IPS-20b (cell line): ENCODE data around the gene GDI2.

Source experiments
- H3K27ac ChIP-seq: one replicate; pipeline ENCODE4 v1.5.1; 2013; ENCODE audit warnings: low read length
- H3K27me3 ChIP-seq: 2 replicates; pipeline ENCODE4 v1.6.1; 2013; ENCODE audit warnings: mild to moderate bottlenecking, low read length, inconsistent platforms; ENCODE audit not compliant: insufficient read depth
- H3K36me3 ChIP-seq: 2 replicates; pipeline ENCODE4 v1.6.1; 2013; ENCODE audit warnings: low read depth, mild to moderate bottlenecking, inconsistent platforms, low read length, moderate library complexity; ENCODE audit not compliant: insufficient read depth
- H3K4me1 ChIP-seq: 2 replicates; pipeline ENCODE4 v1.6.1; 2013; ENCODE audit warnings: mild to moderate bottlenecking, control low read depth, inconsistent platforms, low read length, moderate library complexity; ENCODE audit not compliant: insufficient read depth
- H3K4me3 ChIP-seq: 2 replicates; pipeline ENCODE4 v1.5.1; 2013; ENCODE audit warnings: mild to moderate bottlenecking, low read length, inconsistent platforms
- H3K9ac ChIP-seq: 2 replicates; pipeline ENCODE4 v1.6.1; 2013; ENCODE audit warnings: low read depth, mild to moderate bottlenecking, inconsistent platforms, low read length, moderate library complexity
- H3K9me3 ChIP-seq: 2 replicates; pipeline ENCODE4 v1.6.1; 2013; ENCODE audit warnings: mild to moderate bottlenecking, low read depth, low read length, inconsistent platforms; ENCODE audit not compliant: insufficient read depth

Gene GDI2

DNA sequence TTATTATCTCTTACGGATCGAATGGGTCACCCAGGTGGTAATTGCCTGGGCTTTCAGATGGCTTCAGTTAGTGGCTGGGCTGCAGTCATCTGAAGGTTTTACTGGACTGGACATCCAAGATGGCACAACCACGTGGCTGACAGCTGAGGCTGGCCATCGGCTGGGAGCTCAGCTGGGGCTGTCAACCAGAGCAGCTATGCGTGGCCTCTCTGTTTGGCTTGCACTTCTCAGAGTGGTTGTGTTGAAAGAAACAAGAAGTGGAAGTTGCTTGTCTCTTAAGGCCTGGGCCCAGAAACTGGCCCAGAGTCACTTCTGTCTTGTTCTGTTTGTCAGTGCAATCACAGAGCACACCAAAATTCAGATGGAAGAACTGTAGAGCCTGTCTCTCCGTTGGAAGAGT is 5.7 kb upstream of the GDI2 start:
- Histone ChIP-seq H3K4me3 (no peak overlapping the region), H3K36me3 (no peaks in the 10 kb centered on the region), H3K4me1 (peaks cover 6% of the 10 kb centered on the region; the same call in 1 of the 2 replicates), H3K27ac (no peak overlapping the region), H3K9ac (no peak overlapping the region), H3K27me3 (no peaks in the 10 kb centered on the region), H3K9me3 (no peaks in the 10 kb centered on the region)

DNA sequence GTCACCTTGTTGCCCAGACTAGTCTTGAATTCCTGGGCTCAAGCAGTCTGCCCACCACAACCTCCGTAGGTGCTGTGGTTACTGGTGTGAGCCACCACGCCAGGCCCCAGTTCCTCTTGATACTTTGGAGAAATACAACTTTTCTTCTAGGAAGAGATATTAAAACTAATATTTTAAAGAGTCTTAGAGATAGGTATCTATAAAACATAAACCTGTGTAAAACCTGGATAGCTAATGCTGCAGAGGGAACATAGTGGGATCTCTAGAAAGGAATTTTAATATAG is 4.8 kb upstream of the GDI2 start:
- Histone ChIP-seq H3K4me3 (no peak overlapping the region), H3K9me3 (no peaks in the 10 kb centered on the region), H3K4me1 (peaks cover 6% of the 10 kb centered on the region; the same call in 1 of the 2 replicates)

DNA sequence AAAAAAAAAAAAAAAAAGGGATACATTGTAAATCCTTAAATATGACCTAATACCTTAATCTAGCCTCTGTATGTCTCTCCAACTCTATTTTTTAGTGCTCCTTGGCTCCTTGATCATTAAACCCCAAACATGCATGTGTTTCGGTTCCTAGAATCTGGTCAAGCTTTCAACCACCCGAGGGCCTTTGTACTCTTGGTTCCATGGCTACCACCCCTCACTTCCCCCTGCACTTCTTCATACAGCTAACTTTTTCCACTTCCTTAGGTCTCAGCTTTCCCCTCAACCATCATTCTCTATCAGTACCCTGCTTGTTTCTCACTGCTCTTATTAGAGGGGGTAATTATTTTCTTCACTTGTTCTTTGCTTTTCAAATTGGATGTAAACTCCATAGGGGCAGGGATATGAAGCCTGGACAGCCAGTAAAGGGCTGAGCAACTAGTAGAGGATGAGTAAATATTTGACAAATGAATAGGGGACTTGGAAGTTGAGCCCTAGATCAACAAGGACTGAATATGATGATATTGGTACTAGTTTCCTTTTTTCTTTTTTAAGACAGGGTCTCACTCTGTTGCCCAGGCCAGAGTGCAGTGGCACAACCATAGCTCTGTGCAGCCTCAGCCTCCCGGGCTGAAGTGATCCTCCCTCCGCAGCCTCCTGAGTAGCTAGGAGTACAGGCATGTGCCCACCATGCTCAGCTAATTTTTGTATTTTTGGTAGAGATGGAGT is 4.3 kb upstream of the GDI2 start:
- H3K36me3 ChIP-seq, result no peaks in the 10 kb centered on the region
- no peak overlapping the region for H3K4me3 ChIP-seq
- H3K9ac ChIP-seq, result no peak overlapping the region
- no peaks in the 10 kb centered on the region for H3K27me3 ChIP-seq
- H3K9me3 ChIP-seq, result no peaks in the 10 kb centered on the region
- peaks cover 6% of the 10 kb centered on the region; the same call in 1 of the 2 replicates for H3K4me1 ChIP-seq
- H3K27ac ChIP-seq, result no peak overlapping the region

More for the DNA sequence above, 4.8 kb upstream of the GDI2 start:
- Histone ChIP-seq H3K27me3 (no peaks in the 10 kb centered on the region), H3K27ac (no peak overlapping the region), H3K36me3 (no peaks in the 10 kb centered on the region), H3K9ac (no peak overlapping the region)

DNA sequence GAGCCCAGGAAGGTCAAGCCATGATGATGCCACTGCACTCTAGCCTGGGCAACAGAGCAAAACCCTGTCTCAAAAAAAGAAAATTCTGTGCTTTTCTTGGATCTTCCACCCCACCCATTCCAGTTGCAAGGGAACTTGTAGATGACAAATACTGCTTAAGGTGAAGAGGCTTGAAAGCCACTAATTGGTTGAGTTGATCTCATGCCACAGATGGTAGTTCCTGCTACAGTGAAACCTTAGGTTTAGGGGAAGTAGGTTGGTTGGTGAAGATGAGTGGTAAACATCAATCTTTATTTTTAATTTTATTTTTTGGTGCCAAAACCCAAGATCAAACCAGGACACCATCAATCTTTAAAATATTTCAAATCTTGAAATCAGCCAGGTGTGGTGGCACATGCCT is 2.9 kb upstream of the GDI2 start:
- Histone ChIP-seq H3K9me3 (no peaks in the 10 kb centered on the region), H3K9ac (no peak overlapping the region), H3K4me1 (peaks cover 6% of the 10 kb centered on the region; the same call in 1 of the 2 replicates), H3K36me3 (no peaks in the 10 kb centered on the region), H3K4me3 (no peak overlapping the region), H3K27me3 (no peaks in the 10 kb centered on the region), H3K27ac (no peak overlapping the region)

DNA sequence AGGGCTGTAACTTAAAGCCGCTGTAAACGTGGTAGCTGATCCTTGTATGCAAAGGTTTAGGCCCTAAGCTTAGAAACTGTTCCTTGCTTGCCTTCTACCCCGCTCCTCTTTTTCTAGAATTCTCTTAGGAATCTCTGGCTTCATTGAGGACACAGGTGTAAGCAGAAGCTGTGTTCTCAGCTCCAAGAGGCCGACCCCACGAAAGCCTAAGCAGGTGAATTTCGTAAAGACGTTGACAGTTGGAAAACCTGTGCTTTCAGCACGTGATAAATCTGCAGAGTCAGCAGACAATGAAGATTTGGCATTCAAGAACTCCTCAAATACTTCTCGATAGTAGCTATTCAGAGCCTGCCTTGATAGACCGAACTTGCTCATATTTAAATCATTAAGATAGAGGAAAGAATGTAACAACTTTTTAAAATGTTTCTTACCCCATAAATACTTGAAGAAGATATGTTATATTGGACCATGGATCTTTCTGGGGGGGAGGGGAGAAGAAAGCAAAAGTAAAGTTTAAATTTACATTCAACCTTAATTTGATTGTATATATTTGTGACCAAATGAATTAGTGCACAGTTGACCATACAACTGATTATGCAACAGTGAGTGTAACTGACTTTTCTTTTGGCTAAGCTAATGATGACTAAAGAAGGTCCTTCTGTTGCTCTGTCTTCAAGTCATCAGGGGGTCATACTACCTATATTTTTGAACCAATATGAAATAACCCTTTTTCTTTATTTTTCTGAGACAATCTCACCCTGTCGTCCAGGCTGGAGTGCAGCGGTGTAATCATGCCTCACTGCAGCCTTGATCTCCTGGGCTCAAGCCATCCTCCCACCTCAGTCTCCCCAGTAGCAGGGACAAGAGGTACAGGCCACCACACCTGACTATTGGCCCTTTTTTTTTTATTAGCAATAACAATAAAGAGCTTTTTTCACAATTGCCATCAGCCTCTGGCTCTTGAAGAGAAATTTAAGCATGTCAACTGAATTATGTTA is 1.2 kb upstream of the GDI2 start:
- H3K27me3 ChIP-seq, result no peaks in the 10 kb centered on the region
- peaks cover 6% of the 10 kb centered on the region; the same call in 1 of the 2 replicates for H3K4me1 ChIP-seq
- H3K27ac ChIP-seq, result peak overlapping the region; percentile 96
- H3K9ac ChIP-seq, result peak overlapping the region; percentile 99
- peak overlapping the region; percentile 98 for H3K4me3 ChIP-seq
- no peaks in the 10 kb centered on the region for H3K9me3 ChIP-seq
- peaks cover 5% of the 10 kb centered on the region; the same call in 1 of the 2 replicates for H3K36me3 ChIP-seq

DNA sequence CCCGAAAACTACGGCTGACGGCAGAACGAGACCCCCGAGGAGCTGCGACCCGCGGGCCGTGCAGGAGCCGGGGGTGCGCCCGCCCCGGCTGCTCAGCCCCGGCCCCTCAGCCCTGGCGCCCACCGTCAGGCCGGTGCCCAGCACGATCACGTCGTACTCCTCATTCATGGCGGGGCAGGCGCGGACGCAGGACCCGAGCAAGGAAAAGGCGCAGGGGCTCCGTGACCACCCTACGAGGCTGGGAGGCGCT is 218 bp downstream of the GDI2 start:
- H3K27me3 ChIP-seq, result no peaks in the 10 kb centered on the region
- peak overlapping the region; percentile 96 for H3K27ac ChIP-seq
- peaks cover 14% of the 10 kb centered on the region for H3K36me3 ChIP-seq
- H3K9me3 ChIP-seq, result no peaks in the 10 kb centered on the region
- peak overlapping the region; percentile 99 for H3K9ac ChIP-seq
- H3K4me3 ChIP-seq, result peak overlapping the region; percentile 98; the same call in 1 of the 2 replicates
- peaks cover 6% of the 10 kb centered on the region; the same call in 1 of the 2 replicates for H3K4me1 ChIP-seq

DNA sequence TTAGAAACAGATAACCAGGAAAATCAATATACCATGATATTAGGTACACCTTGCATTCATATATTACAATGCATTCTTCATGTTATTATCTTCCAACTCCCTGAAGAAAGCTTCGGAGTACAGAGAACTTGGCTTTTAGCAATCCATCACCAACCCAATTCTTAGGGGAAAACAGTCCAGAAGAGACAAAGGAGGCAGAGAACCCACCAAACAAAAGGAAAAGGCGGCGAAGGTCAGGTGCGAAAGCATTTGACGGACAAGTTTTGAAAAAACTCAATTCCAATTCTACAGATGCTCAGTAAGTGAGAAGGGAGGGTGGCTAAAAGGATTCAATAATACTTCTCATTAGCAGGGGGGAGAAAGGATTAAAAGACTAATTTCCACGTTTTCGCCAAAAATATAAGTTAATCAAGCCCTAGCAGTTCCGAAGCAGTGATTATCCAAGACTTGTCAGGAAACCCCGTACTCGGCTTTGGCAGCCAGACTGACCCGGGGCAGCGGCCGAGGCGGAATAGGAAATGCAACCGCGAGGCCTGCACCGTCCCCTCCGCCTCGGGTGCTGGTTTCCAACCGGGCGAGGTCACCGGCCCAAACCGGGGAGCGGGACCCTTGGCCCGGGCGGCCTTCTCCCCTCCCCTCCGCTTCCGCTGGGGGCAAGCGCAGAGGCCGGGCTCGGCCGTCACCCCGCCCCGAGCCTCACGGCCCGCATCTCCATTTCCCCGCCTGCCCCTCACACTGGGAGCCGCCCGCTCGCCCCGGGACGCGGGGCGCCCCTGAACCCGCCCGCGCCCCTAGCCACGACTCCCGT is 747 bp downstream of the GDI2 start:
- peak overlapping the region; percentile 99 for H3K9ac ChIP-seq
- H3K36me3 ChIP-seq, result peaks cover 19% of the 10 kb centered on the region
- peak overlapping the region; percentile 96 for H3K27ac ChIP-seq
- no peaks in the 10 kb centered on the region for H3K27me3 ChIP-seq
- H3K4me3 ChIP-seq, result peak overlapping the region; percentile 98
- peaks cover 6% of the 10 kb centered on the region; the same call in 1 of the 2 replicates for H3K4me1 ChIP-seq
- H3K9me3 ChIP-seq, result no peaks in the 10 kb centered on the region

DNA sequence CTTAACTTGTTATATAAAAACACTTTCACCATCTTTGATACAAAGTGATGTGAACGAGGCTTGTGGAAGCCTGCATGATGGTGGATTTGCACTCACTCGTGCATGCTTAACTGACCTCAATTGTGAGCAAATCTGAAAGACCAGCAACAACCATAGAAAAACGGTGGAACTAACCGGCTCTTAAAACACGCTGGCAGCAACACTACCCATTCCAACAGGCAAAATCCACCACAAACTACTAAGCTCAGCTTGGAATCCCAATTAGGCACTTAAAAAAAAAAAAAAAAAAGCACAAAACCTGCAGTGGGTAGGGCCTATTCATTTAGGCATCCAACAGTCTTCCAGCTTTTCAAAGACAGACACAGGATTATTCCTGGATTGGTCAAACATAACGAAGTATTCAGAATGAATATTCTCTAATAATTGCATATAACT is 1.8 kb downstream of the GDI2 start:
- Histone ChIP-seq H3K27me3 (no peaks in the 10 kb centered on the region), H3K36me3 (peaks cover 22% of the 10 kb centered on the region), H3K9me3 (no peaks in the 10 kb centered on the region), H3K4me3 (peak overlapping the region; percentile 98), H3K27ac (no peak overlapping the region), H3K4me1 (peaks cover 6% of the 10 kb centered on the region; the same call in 1 of the 2 replicates), H3K9ac (peak overlapping the region; percentile 99; the same call in 1 of the 2 replicates)

DNA sequence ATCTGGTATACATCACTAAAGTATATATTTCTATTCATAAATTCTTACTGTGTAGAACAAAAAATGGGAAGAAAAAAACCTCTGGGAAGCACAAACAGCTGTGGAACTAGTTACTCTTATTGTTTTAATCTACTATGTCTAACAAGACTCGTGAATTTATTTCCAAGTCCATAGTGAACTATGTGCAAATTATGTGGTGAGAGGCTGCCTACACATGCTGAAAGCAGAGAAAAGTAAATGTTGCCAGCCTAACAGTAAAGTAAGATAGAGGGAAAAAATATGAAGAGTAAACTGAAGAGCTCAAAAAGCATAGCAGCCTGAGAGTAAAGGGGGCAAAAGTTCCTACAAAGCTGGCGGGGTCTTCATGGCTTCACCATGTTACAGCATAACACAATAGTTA is 3.0 kb downstream of the GDI2 start:
- Histone ChIP-seq H3K9me3 (no peaks in the 10 kb centered on the region), H3K27me3 (no peaks in the 10 kb centered on the region), H3K36me3 (peaks cover 31% of the 10 kb centered on the region), H3K9ac (peak overlapping the region; percentile 99), H3K4me3 (peak overlapping the region; percentile 98), H3K4me1 (peaks cover 6% of the 10 kb centered on the region; the same call in 1 of the 2 replicates), H3K27ac (no peak overlapping the region)

DNA sequence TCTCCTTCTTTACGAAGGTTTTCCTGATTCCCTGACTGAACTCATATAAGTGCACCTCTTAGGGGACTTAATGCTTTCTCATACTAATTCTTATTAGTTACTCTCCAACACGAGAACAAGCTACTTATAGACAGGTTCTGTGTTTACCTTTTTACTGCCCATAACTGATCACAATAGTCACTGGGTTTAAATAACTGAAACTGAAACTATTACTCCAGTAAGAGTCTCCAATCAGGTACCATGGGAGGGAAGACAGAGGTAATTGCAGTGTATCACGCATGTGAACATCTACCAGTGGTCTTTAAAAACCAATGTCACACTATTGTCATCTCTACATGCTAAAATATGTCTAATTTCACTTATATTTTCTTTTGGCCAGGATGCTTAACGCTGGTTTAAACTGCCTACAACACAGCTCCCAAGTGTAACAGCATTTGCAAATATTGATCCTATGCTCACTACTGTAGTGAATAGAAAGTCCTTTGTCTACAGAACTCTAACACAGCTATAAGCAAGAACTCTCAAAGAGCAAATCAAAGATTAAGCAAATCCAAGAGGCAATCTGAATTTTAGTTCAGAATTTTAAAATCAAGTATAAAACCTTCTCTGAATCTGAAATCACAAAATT is 3.6 kb downstream of the GDI2 start:
- no peaks in the 10 kb centered on the region for H3K27me3 ChIP-seq
- no peaks in the 10 kb centered on the region for H3K9me3 ChIP-seq
- H3K4me1 ChIP-seq, result peaks cover 6% of the 10 kb centered on the region; the same call in 1 of the 2 replicates
- peaks cover 35% of the 10 kb centered on the region for H3K36me3 ChIP-seq
- no peak overlapping the region; the same call in 1 of the 2 replicates for H3K9ac ChIP-seq
- peak overlapping the region; percentile 98; the same call in 1 of the 2 replicates for H3K4me3 ChIP-seq
- H3K27ac ChIP-seq, result no peak overlapping the region
